Measurements from ENCODE around the gene FAM216A.

DNA sequence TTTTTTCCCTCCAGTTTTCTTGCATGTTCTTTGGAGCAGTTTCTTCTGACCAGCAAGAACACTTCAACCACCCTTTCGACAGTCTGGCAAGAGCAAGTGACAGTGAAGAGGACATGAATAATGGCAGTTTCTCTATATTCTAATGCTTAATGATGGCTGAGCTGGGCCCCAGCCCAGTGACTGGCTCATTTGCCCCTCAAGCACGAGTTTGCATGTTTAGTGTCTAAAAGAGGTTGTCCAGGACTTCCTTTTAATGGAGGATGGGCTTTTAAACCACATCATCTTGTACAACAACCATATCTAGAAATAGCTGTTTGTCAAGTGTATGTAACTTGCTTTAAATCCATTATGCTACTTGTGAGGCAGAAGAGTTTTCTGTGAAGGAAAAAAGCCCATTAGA lies 61.9 kb downstream of the FAM216A start:
- TF ChIP-seq, protein P1, sequence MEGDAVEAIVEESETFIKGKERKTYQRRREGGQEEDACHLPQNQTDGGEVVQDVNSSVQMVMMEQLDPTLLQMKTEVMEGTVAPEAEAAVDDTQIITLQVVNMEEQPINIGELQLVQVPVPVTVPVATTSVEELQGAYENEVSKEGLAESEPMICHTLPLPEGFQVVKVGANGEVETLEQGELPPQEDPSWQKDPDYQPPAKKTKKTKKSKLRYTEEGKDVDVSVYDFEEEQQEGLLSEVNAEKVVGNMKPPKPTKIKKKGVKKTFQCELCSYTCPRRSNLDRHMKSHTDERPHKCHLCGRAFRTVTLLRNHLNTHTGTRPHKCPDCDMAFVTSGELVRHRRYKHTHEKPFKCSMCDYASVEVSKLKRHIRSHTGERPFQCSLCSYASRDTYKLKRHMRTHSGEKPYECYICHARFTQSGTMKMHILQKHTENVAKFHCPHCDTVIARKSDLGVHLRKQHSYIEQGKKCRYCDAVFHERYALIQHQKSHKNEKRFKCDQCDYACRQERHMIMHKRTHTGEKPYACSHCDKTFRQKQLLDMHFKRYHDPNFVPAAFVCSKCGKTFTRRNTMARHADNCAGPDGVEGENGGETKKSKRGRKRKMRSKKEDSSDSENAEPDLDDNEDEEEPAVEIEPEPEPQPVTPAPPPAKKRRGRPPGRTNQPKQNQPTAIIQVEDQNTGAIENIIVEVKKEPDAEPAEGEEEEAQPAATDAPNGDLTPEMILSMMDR (IDR thresholded peaks at IDR 0.05; ENCODE audit: insufficient read depth, low read length, poor library complexity, severe bottlenecking) = no peak
- TF ChIP-seq EZH2phosphoT487 (conservative IDR thresholded peaks at IDR 0.05; ENCODE audit: low read length) = no peak
